Omental fat pad (tissue), 4 donors: Measurements from ENCODE around the gene EBP. TPM values are rescaled to one million over a fixed set of nuclear protein-coding genes. Genes with fewer than 3 reads are reported as not detected.
"Not testable (repeated sequence)": the region's sequence is repeated elsewhere in the genome, so short reads cannot be mapped to it uniquely, and the experiment has no call there.

ENCODE experiments used
- ATAC-seq: fragments of 150-250 bp; one replicate; pipeline ENCODE4 v1.9.1; 2016; ENCODE audit warnings: mild to moderate bottlenecking, moderate library complexity; ENCODE audit not compliant: low FRiP score
- DNase-seq: peaks from one replicate; pipeline ENCODE4 v3.0.0-alpha.2; 2019; ENCODE audit warnings: low spot score
- CTCF ChIP-seq, 3 donors: fragments of 450-650 bp; IDR thresholded peaks; one replicate each; pipeline ENCODE4 v1.5.1; 2016 to 2017; ENCODE audit warnings: antibody characterized with exemption in 3 of 3, mild to moderate bottlenecking in 3 of 3, moderate library complexity in 2 of 3
- total RNA-seq, 4 donors: library from RNA; depleted of rRNA; stranded (reverse); fragments of >200 nt; gene quantifications; one replicate each; pipeline ENCODE4 v1.1.0, GENCODE V29; 2016

The EBP gene
- total RNA-seq, 4 donors from 2014 or later: 15.1 to 24.9 (median 17.2) TPM

- DNase-seq (no peak), ATAC-seq (no peak)
- TF ChIP-seq CTCF (IDR thresholded peaks at IDR 0.05): no peak
Observed at GRCh38 chrX:48520455-48520854, 1.2 kb upstream of the EBP start.

GRCh38 chrX:48520976-48521352 lies 644 bp upstream of the EBP start:
- ATAC-seq (no peak), DNase-seq (no peak)
- no peak for TF ChIP-seq CTCF (IDR thresholded peaks at IDR 0.05)

GRCh38 chrX:48522291-48522690 lies 683 bp downstream of the EBP start:
- DNase-seq (no peak), ATAC-seq (no peak)
- TF ChIP-seq CTCF (IDR thresholded peaks at IDR 0.05): no peak

GRCh38 chrX:48523682-48524081 lies 2.1 kb downstream of the EBP start:
- no peak for ATAC-seq
- TF ChIP-seq CTCF (IDR thresholded peaks at IDR 0.05): no peak
- no peak for DNase-seq

GRCh38 chrX:48525853-48526252 lies 4.2 kb downstream of the EBP start:
- DNase-seq, ATAC-seq: not testable (repeated sequence)

- ATAC-seq (no peak), DNase-seq (no peak)
- no peak for TF ChIP-seq CTCF (IDR thresholded peaks at IDR 0.05)
Observed at GRCh38 chrX:48530736-48531135, 9.1 kb downstream of the EBP start.

GRCh38 chrX:48531358-48531959 lies 9.9 kb downstream of the EBP start:
- ATAC-seq (no peak), DNase-seq (no peak)
- no peak for TF ChIP-seq CTCF (IDR thresholded peaks at IDR 0.05)

- no peak for TF ChIP-seq CTCF (IDR thresholded peaks at IDR 0.05)
- no peak for ATAC-seq
- no peak for DNase-seq
Observed at GRCh38 chrX:48532161-48532560, 10.6 kb downstream of the EBP start.
